ENCODE data around the gene GIPC2. TPM values are rescaled to one million over a fixed set of nuclear protein-coding genes. Genes with fewer than 3 reads are reported as not detected.

Gene GIPC2
- polyA plus RNA-seq, 1 donor (not counting 4 experiments of a cell fraction or from before 2014, with no cell fraction given): 0.28 TPM

GRCh38 chr1:78096976-78097375, 51.2 kb downstream of the GIPC2 start:
- no peak overlapping the region for H2AFZ ChIP-seq (ENCODE audit: control insufficient read depth, low read length)
- no peak overlapping the region for H3K4me3 ChIP-seq (ENCODE audit: control insufficient read depth in 2 of 3, extremely low read depth in 1 of 3, insufficient read depth in 2 of 3, low read depth in 1 of 3, low read length in 3 of 3)
- no peak overlapping the region for H3K9ac ChIP-seq (ENCODE audit: control insufficient read depth, extremely low read depth, insufficient read depth, low read length)
- no peaks in the 10 kb centered on the region for H3K79me2 ChIP-seq (ENCODE audit: control insufficient read depth, insufficient read depth, low read length)
- no peaks in the 10 kb centered on the region for H3K36me3 ChIP-seq (ENCODE audit: control insufficient read depth in 2 of 2, extremely low read depth in 1 of 2, insufficient read depth in 2 of 2, low read length in 2 of 2)
- no peaks in the 10 kb centered on the region for H3K27me3 ChIP-seq (ENCODE audit: control insufficient read depth, extremely low read depth, insufficient read depth, low read length)
- no peak overlapping the region for H3K27ac ChIP-seq (ENCODE audit: control insufficient read depth, insufficient read depth, low read length)
- dilution Hi-C loops (cut with MboI; ENCODE audit: extremely low pct_ligation_motif_present, low sequenced_read_pairs): no loop called here
- H4K20me1 ChIP-seq (ENCODE audit: control insufficient read depth, extremely low read depth, insufficient read depth, low read length): no peaks in the 10 kb centered on the region
- no peak for DNase-seq (ENCODE audit: low read depth, low spot score)
- FAIRE-seq: no peak
- TF ChIP-seq CTCF (optimal IDR thresholded peaks at IDR 0.05 in 1 of 3, IDR thresholded peaks at IDR 0.05 in 1 of 3, conservative IDR thresholded peaks at IDR 0.05 in 1 of 3; ENCODE audit: extremely low read depth in 1 of 3, insufficient read depth in 2 of 3, low read length in 3 of 3) (no peak), EZH2 (IDR thresholded peaks at IDR 0.05; ENCODE audit: low read length) (no peak)
- H3K4me2 ChIP-seq (ENCODE audit: control insufficient read depth, extremely low read depth, insufficient read depth, low read depth, low read length): no peak overlapping the region
- peaks cover 48% of the 10 kb centered on the region for H3K4me1 ChIP-seq (ENCODE audit: control insufficient read depth, extremely low read depth, insufficient read depth, low read length)
- no peaks in the 10 kb centered on the region for H3K9me3 ChIP-seq (ENCODE audit: control insufficient read depth, low read depth, low read length)
- H3K9me1 ChIP-seq (ENCODE audit: control insufficient read depth, extremely low read depth, insufficient read depth, low read length): no peaks in the 10 kb centered on the region

- no peak overlapping the region for H3K4me2 ChIP-seq (ENCODE audit: control insufficient read depth, extremely low read depth, insufficient read depth, low read depth, low read length)
Measured at GRCh38 chr1:78101051-78101450, 55.3 kb downstream of the GIPC2 start.

GRCh38 chr1:78101514-78101913, 55.7 kb downstream of the GIPC2 start:
- Histone ChIP-seq H4K20me1 (ENCODE audit: control insufficient read depth, extremely low read depth, insufficient read depth, low read length) (no peaks in the 10 kb centered on the region), H3K4me3 (ENCODE audit: control insufficient read depth in 2 of 3, extremely low read depth in 1 of 3, insufficient read depth in 2 of 3, low read depth in 1 of 3, low read length in 3 of 3) (no peak overlapping the region), H3K9me3 (ENCODE audit: control insufficient read depth, low read depth, low read length) (no peaks in the 10 kb centered on the region), H2AFZ (ENCODE audit: control insufficient read depth, low read length) (no peak overlapping the region), H3K4me1 (ENCODE audit: control insufficient read depth, extremely low read depth, insufficient read depth, low read length) (peaks cover 18% of the 10 kb centered on the region), H3K27me3 (ENCODE audit: control insufficient read depth, extremely low read depth, insufficient read depth, low read length) (no peaks in the 10 kb centered on the region), H3K36me3 (ENCODE audit: control insufficient read depth in 2 of 2, extremely low read depth in 1 of 2, insufficient read depth in 2 of 2, low read length in 2 of 2) (no peaks in the 10 kb centered on the region), H3K9ac (ENCODE audit: control insufficient read depth, extremely low read depth, insufficient read depth, low read length) (no peak overlapping the region), H3K79me2 (ENCODE audit: control insufficient read depth, insufficient read depth, low read length) (no peaks in the 10 kb centered on the region), H3K9me1 (ENCODE audit: control insufficient read depth, extremely low read depth, insufficient read depth, low read length) (no peaks in the 10 kb centered on the region), H3K27ac (ENCODE audit: control insufficient read depth, insufficient read depth, low read length) (peak overlapping the region; percentile 36), H3K4me2 (ENCODE audit: control insufficient read depth, extremely low read depth, insufficient read depth, low read depth, low read length) (peak overlapping the region; percentile 35)
- no peak for TF ChIP-seq CTCF (optimal IDR thresholded peaks at IDR 0.05 in 1 of 3, IDR thresholded peaks at IDR 0.05 in 1 of 3, conservative IDR thresholded peaks at IDR 0.05 in 1 of 3; ENCODE audit: extremely low read depth in 1 of 3, insufficient read depth in 2 of 3, low read length in 3 of 3)
- no peak for TF ChIP-seq EZH2 (IDR thresholded peaks at IDR 0.05; ENCODE audit: low read length)
- dilution Hi-C loops (cut with MboI; ENCODE audit: extremely low pct_ligation_motif_present, low sequenced_read_pairs): no loop called here
- peak; percentile 95 for FAIRE-seq
- DNase-seq (ENCODE audit: low read depth, low spot score): no peak

More at GRCh38 chr1:78101051-78101450, 55.3 kb downstream of the GIPC2 start:
- no peaks in the 10 kb centered on the region for H3K36me3 ChIP-seq (ENCODE audit: control insufficient read depth in 2 of 2, extremely low read depth in 1 of 2, insufficient read depth in 2 of 2, low read length in 2 of 2)
- H2AFZ ChIP-seq (ENCODE audit: control insufficient read depth, low read length): peak overlapping the region; percentile 65
- dilution Hi-C loops (cut with MboI; ENCODE audit: extremely low pct_ligation_motif_present, low sequenced_read_pairs): no loop called here
- H3K27me3 ChIP-seq (ENCODE audit: control insufficient read depth, extremely low read depth, insufficient read depth, low read length): no peaks in the 10 kb centered on the region
- no peaks in the 10 kb centered on the region for H3K79me2 ChIP-seq (ENCODE audit: control insufficient read depth, insufficient read depth, low read length)
- H3K9me3 ChIP-seq (ENCODE audit: control insufficient read depth, low read depth, low read length): no peaks in the 10 kb centered on the region
- no peak overlapping the region for H3K4me3 ChIP-seq (ENCODE audit: control insufficient read depth in 2 of 3, extremely low read depth in 1 of 3, insufficient read depth in 2 of 3, low read depth in 1 of 3, low read length in 3 of 3)
- H3K27ac ChIP-seq (ENCODE audit: control insufficient read depth, insufficient read depth, low read length): peak overlapping the region; percentile 15
- no peaks in the 10 kb centered on the region for H4K20me1 ChIP-seq (ENCODE audit: control insufficient read depth, extremely low read depth, insufficient read depth, low read length)
- no peak for TF ChIP-seq EZH2 (IDR thresholded peaks at IDR 0.05; ENCODE audit: low read length)
- H3K4me1 ChIP-seq (ENCODE audit: control insufficient read depth, extremely low read depth, insufficient read depth, low read length): peaks cover 23% of the 10 kb centered on the region
- H3K9ac ChIP-seq (ENCODE audit: control insufficient read depth, extremely low read depth, insufficient read depth, low read length): no peak overlapping the region
- no peaks in the 10 kb centered on the region for H3K9me1 ChIP-seq (ENCODE audit: control insufficient read depth, extremely low read depth, insufficient read depth, low read length)
- DNase-seq (ENCODE audit: low read depth, low spot score) (no peak), FAIRE-seq (no peak)

Measured in keratinocyte (primary cell).